ENCODE results near the gene GUCA2A. TPM values are rescaled to one million over a fixed set of nuclear protein-coding genes. Genes with fewer than 3 reads are reported as not detected.

Gene GUCA2A
- polyA plus RNA-seq, 1 experiment: not detected

GRCh38 chr1:42114229-42114628, 50.3 kb downstream of the GUCA2A start:
- no peak for TF ChIP-seq CTCF (IDR thresholded peaks at IDR 0.05; ENCODE audit: insufficient read depth, low read depth, low read length)
- POLR2A ChIA-PET: no interaction called here
- no peak for DNase-seq (ENCODE audit: low read depth)
- Histone ChIP-seq H3K27me3 (ENCODE audit: control insufficient read depth, insufficient read depth, low read length) (peaks cover 1% of the 10 kb centered on the region; the same call in 1 of the 2 replicates), H3K36me3 (ENCODE audit: control insufficient read depth, insufficient read depth, low read length) (no peaks in the 10 kb centered on the region), H3K4me3 (ENCODE audit: low read depth, low read length) (no peak overlapping the region)
- CTCF ChIA-PET: no interaction called here

Other genes with a start within 250 kb of the GUCA2A start
- gene HIVEP3, start 245.8 kb downstream of the GUCA2A start, polyA plus RNA-seq (2011; rRNA removed): 3.7 and 4.0 TPM in 2 replicates
- gene GUCA2B, start 11.3 kb downstream of the GUCA2A start, polyA plus RNA-seq (2011; rRNA removed): not detected in 2 replicates
- gene FOXJ3, start 170.5 kb upstream of the GUCA2A start, polyA plus RNA-seq (2011; rRNA removed): 22.9 and 27.0 TPM in 2 replicates
- 0.01 and 0.02 TPM in 2 replicates for gene RIMKLA, start 216.0 kb upstream of the GUCA2A start, polyA plus RNA-seq (2011; rRNA removed)